ENCODE data around the gene BCAS4. TPM values are rescaled to one million over a fixed set of nuclear protein-coding genes. Genes with fewer than 3 reads are reported as not detected.

The BCAS4 gene
- total RNA-seq, 1 experiment from 2014 or later = 25.8 TPM

- no peak for TF ChIP-seq AR (CRISPR knock-in tag; IDR thresholded peaks at IDR 0.05)
- TF ChIP-seq USF2 (CRISPR knock-in tag; IDR thresholded peaks at IDR 0.05) = no peak
- TF ChIP-seq NFE2L1 (CRISPR knock-in tag; IDR thresholded peaks at IDR 0.05) = no peak
- no peak for TF ChIP-seq ZNF263 (CRISPR knock-in tag; IDR thresholded peaks at IDR 0.05; ENCODE audit: low read depth)
- TF ChIP-seq ERG (CRISPR knock-in tag; IDR thresholded peaks at IDR 0.05) = no peak
- TF ChIP-seq SMAD4 (CRISPR knock-in tag; IDR thresholded peaks at IDR 0.05) = no peak
- TF ChIP-seq ZBTB43 (CRISPR knock-in tag; IDR thresholded peaks at IDR 0.05) = no peak
- no peak for TF ChIP-seq ZMAT4 (CRISPR knock-in tag; IDR thresholded peaks at IDR 0.05)
- no peak for TF ChIP-seq SMAD3 (CRISPR knock-in tag; IDR thresholded peaks at IDR 0.05; ENCODE audit: borderline replicate concordance)
- no peak for TF ChIP-seq ELF4 (CRISPR knock-in tag; IDR thresholded peaks at IDR 0.05; ENCODE audit: low read depth)
- TF ChIP-seq MAX (CRISPR knock-in tag; IDR thresholded peaks at IDR 0.05) = peak; percentile 66
- TF ChIP-seq CBFB (CRISPR knock-in tag; IDR thresholded peaks at IDR 0.05; ENCODE audit: low read depth) = no peak
- no peak for TF ChIP-seq OVOL2 (CRISPR knock-in tag; IDR thresholded peaks at IDR 0.05; ENCODE audit: borderline replicate concordance)
- TF ChIP-seq ETV6 (CRISPR knock-in tag; IDR thresholded peaks at IDR 0.05) = 0 out of 2 replicates have a peak, but pooled peaks have one; percentile 24
- no peak for TF ChIP-seq SOX15 (CRISPR knock-in tag; IDR thresholded peaks at IDR 0.05)
- TF ChIP-seq GRHL2 (CRISPR knock-in tag; IDR thresholded peaks at IDR 0.05; ENCODE audit: insufficient replicate concordance, severe bottlenecking) = no peak
- TF ChIP-seq ZNF232 (CRISPR knock-in tag; IDR thresholded peaks at IDR 0.05) = no peak
- TF ChIP-seq NR2C2 (CRISPR knock-in tag; IDR thresholded peaks at IDR 0.05) = no peak
- peak; percentile 94 for TF ChIP-seq TEAD4 (CRISPR knock-in tag; IDR thresholded peaks at IDR 0.05)
- no peak for TF ChIP-seq KAT7 (CRISPR knock-in tag; IDR thresholded peaks at IDR 0.05; ENCODE audit: borderline replicate concordance)
These were observed 4.1 kb upstream of the BCAS4 start (continued) for GRCh38 chr20:50790651-50791277.
